Stimulated activated memory B cell treated with anti-CD40 and anti-IgM and Interleukin-4, amounts not matched to agents 10 μg/mL and 1 μg/mL and 100 μg/mL, for 72 hours (primary cell): ENCODE measurements around the gene UBL4A.

Experiments
- ATAC-seq: fragments of 150-1000 bp; cut with Tn5 transposase; 2 replicates; pipeline ENCODE4 v1.10.0; 2021
- H3K27ac Mint-ChIP-seq: one replicate; pipeline ENCODE4 v1.8.0; 2022; ENCODE audit warnings: mild to moderate bottlenecking, mixed read lengths
- H3K27me3 Mint-ChIP-seq: one replicate; pipeline ENCODE4 v1.8.0; 2022; ENCODE audit warnings: mixed read lengths
- H3K36me3 Mint-ChIP-seq: one replicate; pipeline ENCODE4 v1.8.0; 2022; ENCODE audit warnings: mixed read lengths
- H3K4me1 Mint-ChIP-seq: one replicate; pipeline ENCODE4 v1.8.0; 2022; ENCODE audit warnings: mixed read lengths
- H3K4me3 Mint-ChIP-seq: one replicate; pipeline ENCODE4 v1.8.0; 2022; ENCODE audit warnings: mild to moderate bottlenecking, moderate library complexity, mixed read lengths
- H3K9me3 Mint-ChIP-seq: one replicate; pipeline ENCODE4 v1.8.0; 2022; ENCODE audit warnings: mixed read lengths

The UBL4A gene

GRCh38 chrX:154478728-154479622 lies 7.4 kb downstream of the UBL4A start, which contains the start of gene LAGE3:
Gene LAGE3 (minus strand): TSS chrX:154479281. CDS start chrX:154478915, 366 bp downstream.
- Mint-ChIP-seq H3K27me3 (no peaks in the 10 kb centered on the region), H3K4me1 (peaks cover 29% of the 10 kb centered on the region), H3K36me3 (peaks cover 7% of the 10 kb centered on the region), H3K9me3 (no peaks in the 10 kb centered on the region), H3K4me3 (peak within 1 kb of the TSS; percentile 85), H3K27ac (peak within 1 kb of the TSS; percentile 95)
- ATAC-seq = peak; percentile 95

GRCh38 chrX:154477891-154478477 lies 8.4 kb downstream of the UBL4A start:
- H3K27ac Mint-ChIP-seq = peak overlapping the region; percentile 95
- no peaks in the 10 kb centered on the region for H3K9me3 Mint-ChIP-seq
- peaks cover 15% of the 10 kb centered on the region for H3K36me3 Mint-ChIP-seq
- ATAC-seq = no peak
- peaks cover 22% of the 10 kb centered on the region for H3K4me1 Mint-ChIP-seq
- peak overlapping the region; percentile 85 for H3K4me3 Mint-ChIP-seq
- H3K27me3 Mint-ChIP-seq = no peaks in the 10 kb centered on the region

GRCh38 chrX:154476821-154477220 lies 9.6 kb downstream of the UBL4A start:
- no peak for ATAC-seq
- Mint-ChIP-seq H3K9me3 (no peaks in the 10 kb centered on the region), H3K4me1 (peaks cover 12% of the 10 kb centered on the region), H3K27me3 (no peaks in the 10 kb centered on the region), H3K4me3 (no peak overlapping the region), H3K36me3 (peaks cover 24% of the 10 kb centered on the region), H3K27ac (no peak overlapping the region)

GRCh38 chrX:154473683-154474082 lies 12.7 kb downstream of the UBL4A start:
- peak overlapping the region; percentile 31 for H3K27ac Mint-ChIP-seq
- H3K27me3 Mint-ChIP-seq = no peaks in the 10 kb centered on the region
- ATAC-seq = no peak
- H3K36me3 Mint-ChIP-seq = peaks cover 39% of the 10 kb centered on the region
- no peaks in the 10 kb centered on the region for H3K4me1 Mint-ChIP-seq
- H3K4me3 Mint-ChIP-seq = no peak overlapping the region
- no peaks in the 10 kb centered on the region for H3K9me3 Mint-ChIP-seq

GRCh38 chrX:154472685-154473632 lies 13.5 kb downstream of the UBL4A start:
- Mint-ChIP-seq H3K4me1 (no peaks in the 10 kb centered on the region), H3K36me3 (peaks cover 39% of the 10 kb centered on the region), H3K27ac (peak overlapping the region; percentile 31), H3K27me3 (no peaks in the 10 kb centered on the region), H3K4me3 (no peak overlapping the region), H3K9me3 (no peaks in the 10 kb centered on the region)
- no peak for ATAC-seq

GRCh38 chrX:154471839-154472684 lies 14.4 kb downstream of the UBL4A start:
- ATAC-seq = no peak

GRCh38 chrX:154470914-154471568 lies 15.4 kb downstream of the UBL4A start:
- no peak overlapping the region for H3K27ac Mint-ChIP-seq
- H3K4me3 Mint-ChIP-seq = no peak overlapping the region
- H3K27me3 Mint-ChIP-seq = no peaks in the 10 kb centered on the region
- H3K36me3 Mint-ChIP-seq = peaks cover 39% of the 10 kb centered on the region
- no peaks in the 10 kb centered on the region for H3K4me1 Mint-ChIP-seq
- no peak for ATAC-seq
- no peaks in the 10 kb centered on the region for H3K9me3 Mint-ChIP-seq

More at GRCh38 chrX:154471839-154472684, 14.4 kb downstream of the UBL4A start:
- Mint-ChIP-seq H3K27ac (no peak overlapping the region), H3K9me3 (no peaks in the 10 kb centered on the region), H3K36me3 (peaks cover 39% of the 10 kb centered on the region), H3K4me3 (no peak overlapping the region), H3K27me3 (no peaks in the 10 kb centered on the region), H3K4me1 (no peaks in the 10 kb centered on the region)

- Mint-ChIP-seq H3K27me3 (no peaks in the 10 kb centered on the region), H3K9me3 (no peaks in the 10 kb centered on the region), H3K4me1 (no peaks in the 10 kb centered on the region), H3K4me3 (no peak overlapping the region), H3K27ac (no peak overlapping the region), H3K36me3 (peaks cover 35% of the 10 kb centered on the region)
- ATAC-seq = no peak
Observed at GRCh38 chrX:154470434-154470833, 16.0 kb downstream of the UBL4A start.

GRCh38 chrX:154469880-154470279 lies 16.5 kb downstream of the UBL4A start:
- Mint-ChIP-seq H3K27me3 (no peaks in the 10 kb centered on the region), H3K4me3 (no peak overlapping the region), H3K27ac (no peak overlapping the region), H3K4me1 (no peaks in the 10 kb centered on the region), H3K9me3 (no peaks in the 10 kb centered on the region), H3K36me3 (peaks cover 31% of the 10 kb centered on the region)
- no peak for ATAC-seq

- no peaks in the 10 kb centered on the region for H3K9me3 Mint-ChIP-seq
- H3K27me3 Mint-ChIP-seq = no peaks in the 10 kb centered on the region
- H3K36me3 Mint-ChIP-seq = peaks cover 31% of the 10 kb centered on the region
- H3K4me1 Mint-ChIP-seq = no peaks in the 10 kb centered on the region
- H3K27ac Mint-ChIP-seq = no peak overlapping the region
- no peak overlapping the region for H3K4me3 Mint-ChIP-seq
- no peak for ATAC-seq
Observed at GRCh38 chrX:154469114-154469513, 17.3 kb downstream of the UBL4A start.

- no peak overlapping the region for H3K27ac Mint-ChIP-seq
- no peaks in the 10 kb centered on the region for H3K4me1 Mint-ChIP-seq
- ATAC-seq = no peak
- no peaks in the 10 kb centered on the region for H3K27me3 Mint-ChIP-seq
- no peak overlapping the region for H3K4me3 Mint-ChIP-seq
- H3K36me3 Mint-ChIP-seq = peaks cover 26% of the 10 kb centered on the region
- no peaks in the 10 kb centered on the region for H3K9me3 Mint-ChIP-seq
Observed at GRCh38 chrX:154468217-154468616, 18.2 kb downstream of the UBL4A start.

- Mint-ChIP-seq H3K27ac (no peak overlapping the region), H3K36me3 (peaks cover 21% of the 10 kb centered on the region), H3K9me3 (no peaks in the 10 kb centered on the region), H3K27me3 (no peaks in the 10 kb centered on the region), H3K4me1 (no peaks in the 10 kb centered on the region), H3K4me3 (no peak overlapping the region)
- ATAC-seq = no peak
Observed at GRCh38 chrX:154467556-154467955, 18.9 kb downstream of the UBL4A start.

- H3K4me1 Mint-ChIP-seq = peaks cover 1% of the 10 kb centered on the region
- H3K27ac Mint-ChIP-seq = no peak overlapping the region
- no peak overlapping the region for H3K4me3 Mint-ChIP-seq
- ATAC-seq = no peak
- no peaks in the 10 kb centered on the region for H3K27me3 Mint-ChIP-seq
- no peaks in the 10 kb centered on the region for H3K9me3 Mint-ChIP-seq
- peaks cover 18% of the 10 kb centered on the region for H3K36me3 Mint-ChIP-seq
Observed at GRCh38 chrX:154466907-154467306, 19.5 kb downstream of the UBL4A start.

GRCh38 chrX:154466036-154466435 lies 20.4 kb downstream of the UBL4A start:
- H3K9me3 Mint-ChIP-seq = no peaks in the 10 kb centered on the region
- peaks cover 23% of the 10 kb centered on the region for H3K36me3 Mint-ChIP-seq
- no peaks in the 10 kb centered on the region for H3K27me3 Mint-ChIP-seq
- H3K27ac Mint-ChIP-seq = no peak overlapping the region
- H3K4me1 Mint-ChIP-seq = peaks cover 7% of the 10 kb centered on the region
- no peak for ATAC-seq
- no peak overlapping the region for H3K4me3 Mint-ChIP-seq
